Right renal cortex interstitium (tissue), 3 donors: ENCODE data around the gene LVRN. TPM values are rescaled to one million over a fixed set of nuclear protein-coding genes. Genes with fewer than 3 reads are reported as not detected.

Source experiments
- DNase-seq, 3 donors: peaks; one replicate each; pipeline ENCODE4 v3.0.0-alpha.2; 2013; ENCODE audit warnings: low read depth in 3 of 3, low spot score in 2 of 3
- polyA plus RNA-seq, 3 donors: library from polyadenylated mRNA; unstranded; fragments of 120-200 nt; gene quantifications; one replicate each; pipeline ENCODE4 v1.2.1, GENCODE V29; 2013; ENCODE audit not compliant: insufficient read length in 3 of 3

The LVRN gene
- polyA plus RNA-seq, 3 donors: 0.58 to 0.71 (median 0.62) TPM

DNA sequence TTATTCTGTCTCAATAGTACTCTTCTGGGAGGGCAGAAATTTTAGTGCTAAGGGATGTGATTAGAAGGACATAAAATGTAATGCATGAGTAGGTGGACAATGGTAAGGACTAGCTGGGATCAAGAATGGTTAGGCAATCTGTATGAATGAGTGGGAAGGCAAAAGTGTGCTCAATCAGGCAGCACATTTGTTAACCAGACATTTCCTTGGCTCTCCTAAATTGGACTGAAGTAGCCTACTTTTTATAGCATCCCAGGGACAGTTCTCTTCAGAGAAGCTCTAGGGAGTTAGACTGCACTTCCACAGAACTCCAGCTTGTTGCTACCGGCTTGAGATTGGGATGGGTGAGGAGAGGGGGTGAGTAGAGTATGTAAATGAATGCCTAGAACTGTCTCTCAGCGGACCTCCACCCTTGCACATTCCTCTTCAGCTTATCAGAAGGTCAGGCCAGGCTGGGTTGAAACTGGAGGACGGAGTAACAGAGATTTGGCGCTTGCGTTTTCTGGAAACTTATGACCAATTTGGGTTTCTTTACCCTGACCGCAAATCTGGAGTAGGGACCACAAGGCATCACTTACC is 51.0 kb downstream of the LVRN start:
- DNase-seq: no peak

DNA sequence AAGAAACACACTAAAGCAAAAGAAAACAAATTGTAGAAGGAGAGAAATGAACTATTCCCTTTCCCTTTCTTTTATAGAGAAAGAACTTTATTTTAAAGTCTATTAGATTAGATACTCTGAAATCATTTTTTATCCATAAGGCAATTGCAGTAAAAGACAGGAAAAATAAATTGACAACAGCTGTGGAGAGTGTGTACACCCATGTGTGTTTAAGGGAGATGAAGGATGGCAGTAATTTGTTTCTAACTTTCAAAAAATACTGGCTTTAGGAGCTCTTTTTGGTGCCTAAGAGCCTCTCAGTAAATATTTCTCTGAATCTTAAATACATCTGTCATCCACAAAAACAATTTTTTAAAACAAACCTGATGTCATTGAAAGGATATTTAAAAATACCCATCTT is 51.7 kb downstream of the LVRN start:
- DNase-seq: no peak

GRCh38 chr5:116023619-116024018 is 61.3 kb downstream of the LVRN start:
- no peak for DNase-seq

GRCh38 chr5:116025866-116026265 is 63.6 kb downstream of the LVRN start:
- no peak for DNase-seq

- DNase-seq: no peak
These were observed 69.8 kb downstream of the LVRN start, which contains the start of gene ARL14EPL for GRCh38 chr5:116032094-116032517. Gene ARL14EPL (plus strand): TSS chr5:116032472. CDS start chr5:116051466, 18,994 bp downstream.

DNA sequence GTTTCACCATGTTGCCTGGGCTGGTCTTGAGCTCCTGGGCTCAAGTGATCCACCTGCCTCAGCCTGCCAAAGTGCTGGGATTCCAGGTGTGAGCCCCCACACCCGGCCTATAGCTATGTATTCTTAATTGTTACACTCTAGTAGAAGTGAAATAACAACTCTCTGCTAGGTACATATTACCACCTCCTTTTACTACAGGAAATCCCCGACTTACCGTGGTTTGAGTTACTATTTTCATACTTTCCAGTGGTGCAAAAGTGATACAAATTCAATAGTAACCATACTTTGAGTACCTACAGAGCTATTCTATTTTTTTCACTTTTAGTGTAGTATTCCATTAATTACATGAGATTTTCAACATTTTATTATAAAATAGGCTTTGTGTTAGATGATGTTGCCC is 70.7 kb downstream of the LVRN start:
- no peak for DNase-seq

DNA sequence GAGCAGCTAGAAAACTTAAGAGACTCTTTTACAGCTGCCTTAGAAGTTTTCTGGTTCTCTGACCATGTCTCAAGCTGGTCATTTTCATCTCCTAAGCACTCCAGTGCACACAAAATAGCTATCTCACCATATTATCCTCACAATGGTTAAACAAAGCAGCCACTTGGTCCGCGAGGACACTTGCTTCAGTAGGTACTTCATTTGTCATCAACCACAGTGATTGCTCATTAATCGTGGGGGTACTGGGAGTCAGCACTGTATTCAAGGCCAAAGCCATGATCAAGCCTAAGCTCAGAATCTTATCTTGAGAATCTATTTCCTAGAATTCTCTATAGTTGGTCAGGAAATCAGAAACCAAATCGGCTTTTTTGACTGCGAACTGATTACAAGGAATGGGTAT is 72.8 kb downstream of the LVRN start:
- no peak for DNase-seq

DNA sequence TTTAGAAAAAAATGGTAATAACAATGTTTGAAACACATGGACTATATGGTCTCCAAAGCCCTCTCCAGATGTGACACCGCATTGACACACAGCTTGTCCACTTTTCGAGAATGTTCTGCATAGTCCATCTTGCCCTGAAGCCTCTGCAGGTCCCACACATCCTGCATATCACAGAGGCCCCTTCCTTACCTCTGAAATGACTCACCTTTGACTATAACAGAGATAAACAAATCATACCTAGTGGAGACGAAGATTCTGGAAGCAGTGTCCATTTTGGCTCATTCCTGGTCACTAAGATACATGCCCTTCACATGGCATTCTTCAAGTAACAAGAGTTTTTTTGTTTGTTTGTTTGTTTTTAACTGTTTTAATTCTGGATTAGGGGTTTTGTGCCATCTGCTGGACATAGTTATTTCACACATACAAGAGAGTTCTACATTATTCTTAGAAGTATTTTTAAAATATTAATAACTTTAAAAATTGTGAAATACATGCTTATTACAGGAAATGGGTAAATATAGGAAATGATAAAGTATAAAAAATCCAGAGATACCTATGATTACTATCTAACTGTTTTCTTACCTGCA is 75.1 kb downstream of the LVRN start:
- DNase-seq: no peak

- no peak for DNase-seq
These were observed 76.5 kb downstream of the LVRN start for GRCh38 chr5:116038817-116039216.

- DNase-seq: no peak
These were observed 80.1 kb downstream of the LVRN start for GRCh38 chr5:116042375-116042774.

- DNase-seq: no peak
These were observed 81.8 kb downstream of the LVRN start for GRCh38 chr5:116044073-116044472.

DNA sequence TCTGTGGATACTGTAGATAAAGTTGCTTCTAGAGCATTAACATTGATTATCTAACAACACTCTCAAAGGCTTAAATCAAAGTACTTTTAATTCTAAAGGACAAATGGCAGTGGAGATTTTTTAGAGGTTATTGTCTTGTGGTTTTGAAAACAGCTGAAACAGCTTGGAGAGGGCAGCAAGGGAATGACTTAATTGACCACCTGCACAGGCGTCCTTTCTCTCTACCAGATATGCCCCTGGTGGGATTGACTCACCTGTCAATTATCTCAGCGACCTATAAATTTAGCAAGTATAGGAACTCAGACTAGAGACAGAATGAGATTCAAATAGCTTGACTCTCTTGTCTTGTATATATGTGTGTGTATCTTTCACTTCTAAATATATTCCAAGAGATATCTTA is 83.5 kb downstream of the LVRN start:
- no peak for DNase-seq

GRCh38 chr5:116046261-116046660 is 84.0 kb downstream of the LVRN start:
- no peak for DNase-seq

GRCh38 chr5:116046823-116047222 is 84.5 kb downstream of the LVRN start:
- DNase-seq: no peak

- DNase-seq: no peak
These were observed 96.2 kb downstream of the LVRN start for GRCh38 chr5:116058346-116058936.

DNA sequence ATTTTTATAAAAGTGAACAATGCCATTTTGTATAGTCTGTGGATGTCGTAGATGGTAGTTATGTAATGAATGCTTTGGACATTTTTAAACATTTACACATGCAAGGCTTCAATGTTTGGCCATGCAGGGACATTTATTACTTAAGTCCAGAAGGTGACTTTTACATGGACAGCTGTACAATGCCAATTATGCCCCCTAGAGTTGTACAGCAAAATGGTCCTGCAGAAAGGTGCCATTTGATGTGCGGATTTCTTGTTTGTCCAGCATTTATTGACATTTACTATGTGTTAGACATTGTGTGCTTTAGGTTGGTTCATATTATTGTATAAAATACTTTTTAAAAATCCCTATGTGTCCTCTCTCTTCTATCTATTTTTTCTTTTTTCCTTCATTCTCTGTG is 100.1 kb downstream of the LVRN start:
- DNase-seq: no peak

GRCh38 chr5:116063950-116064349 is 101.7 kb downstream of the LVRN start:
- DNase-seq: no peak

- peak; percentile 26 to 39 (median 33) for DNase-seq
These were observed 105.9 kb downstream of the LVRN start for GRCh38 chr5:116068028-116068632.

DNA sequence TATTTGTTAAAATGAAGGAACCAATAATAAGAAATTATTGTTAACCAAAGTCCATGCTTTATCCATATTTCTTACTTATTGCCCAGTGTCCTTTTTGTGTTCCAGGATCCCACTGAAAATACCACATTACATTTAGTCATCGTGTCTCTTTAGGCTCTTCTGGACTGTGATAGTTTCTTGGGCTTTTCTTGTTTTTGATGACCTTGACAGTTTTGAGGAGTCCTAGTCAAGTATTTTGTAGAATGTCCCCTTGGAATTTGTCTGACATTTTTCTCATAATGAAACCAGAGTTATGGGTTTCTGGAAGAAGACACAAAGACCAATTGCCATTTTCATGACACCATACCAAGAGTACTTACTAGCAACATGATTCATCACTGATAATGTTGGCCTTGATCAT is 108.9 kb downstream of the LVRN start:
- no peak for DNase-seq

DNA sequence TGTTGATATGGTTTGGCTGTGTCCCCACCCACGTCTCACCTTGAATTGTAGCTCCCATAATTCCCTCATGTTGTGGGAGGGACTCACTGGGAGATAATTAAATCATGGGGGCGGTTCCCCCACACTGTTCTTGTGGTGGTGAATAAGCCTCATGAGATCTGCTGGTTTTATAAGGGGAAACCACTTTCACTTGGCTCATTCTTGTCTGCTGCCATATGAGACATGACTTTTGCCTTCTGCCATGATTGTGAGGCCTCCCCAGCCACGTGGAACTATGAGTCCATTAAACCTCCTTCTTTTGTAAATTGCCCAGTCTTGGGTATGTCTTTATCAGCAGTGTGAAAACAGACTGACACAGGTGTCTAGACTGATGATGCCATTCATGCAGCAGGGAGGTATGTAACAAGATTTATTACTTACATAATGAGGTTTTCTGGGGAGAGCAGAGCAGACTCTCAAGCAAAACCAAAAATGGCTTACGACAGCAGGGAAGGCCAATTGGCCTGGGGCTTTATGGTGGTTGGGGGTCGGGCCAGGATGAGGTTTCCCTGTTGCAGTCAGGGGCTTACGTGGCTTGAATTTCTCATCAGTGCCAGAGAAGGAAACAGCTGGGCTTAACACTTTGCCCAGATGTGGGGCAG is 113.0 kb downstream of the LVRN start:
- no peak for DNase-seq

- no peak for DNase-seq
These were observed 114.2 kb downstream of the LVRN start for GRCh38 chr5:116076496-116076895.
